ENCODE results near the gene HCAR3. TPM values are rescaled to one million over a fixed set of nuclear protein-coding genes. Genes with fewer than 3 reads are reported as not detected.
"Not testable (repeated sequence)": the region's sequence is repeated elsewhere in the genome, so short reads cannot be mapped to it uniquely, and the experiment has no call there.

The HCAR3 gene
- 0.41 TPM in 1 of 2 replicates, not detected in the other for total RNA-seq (ENCODE audit: low replicate concordance)

- H3K4me3 ChIP-seq (ENCODE audit: low read depth, low read length); DNase-seq (ENCODE audit: low read depth): not testable (repeated sequence)
Observed at GRCh38 chr12:122716658-122717057, at the start of gene HCAR3. HCAR3 (minus strand) TSS chr12:122716811; CDS start chr12:122716737, 74 bp downstream.

GRCh38 chr12:122757568-122757967, 41.0 kb upstream of the HCAR3 start:
- no peak overlapping the region for H3K4me3 ChIP-seq (ENCODE audit: low read depth, low read length)
- no peak for DNase-seq (ENCODE audit: low read depth)
- TF ChIP-seq CTCF (IDR thresholded peaks at IDR 0.05; ENCODE audit: insufficient read depth, low read length), result no peak

- no peak for TF ChIP-seq CTCF (IDR thresholded peaks at IDR 0.05; ENCODE audit: insufficient read depth, low read length)
- H3K4me3 ChIP-seq (ENCODE audit: low read depth, low read length), result no peak overlapping the region
- DNase-seq (ENCODE audit: low read depth), result no peak
Observed at GRCh38 chr12:122754790-122755189, 38.2 kb upstream of the HCAR3 start.

DNA sequence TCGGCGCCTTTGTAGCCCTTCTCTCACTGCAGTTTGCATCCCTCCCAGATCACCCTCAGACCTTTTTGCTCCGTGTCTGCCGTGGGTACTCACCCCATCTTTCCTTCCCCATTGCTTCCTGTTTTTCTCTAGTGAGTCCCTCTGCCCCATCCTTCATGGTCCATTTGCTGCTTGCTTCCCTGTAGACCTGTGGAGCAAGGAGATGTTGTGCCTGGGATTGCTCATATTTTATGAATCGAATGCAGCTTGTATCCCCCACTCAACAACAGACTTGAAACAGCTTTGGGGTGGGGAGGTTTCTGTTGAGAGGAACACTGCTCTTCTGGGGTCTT, 36.7 kb upstream of the HCAR3 start:
- TF ChIP-seq CTCF (IDR thresholded peaks at IDR 0.05; ENCODE audit: insufficient read depth, low read length), result no peak
- DNase-seq (ENCODE audit: low read depth), result no peak

GRCh38 chr12:122752464-122753318, 36.1 kb upstream of the HCAR3 start, which contains the start of gene DENR:
DENR (plus strand) TSS chr12:122752824; CDS start chr12:122753702, 878 bp downstream.
- TF ChIP-seq CTCF (IDR thresholded peaks at IDR 0.05; ENCODE audit: insufficient read depth, low read length), result peak; percentile 84
- peak; percentile 94 for DNase-seq (ENCODE audit: low read depth)
- H3K4me3 ChIP-seq (ENCODE audit: low read depth, low read length), result peak within 1 kb of the TSS; percentile 98

More for the DNA sequence above, 36.7 kb upstream of the HCAR3 start:
- peak overlapping the region; percentile 98 for H3K4me3 ChIP-seq (ENCODE audit: low read depth, low read length)

DNA sequence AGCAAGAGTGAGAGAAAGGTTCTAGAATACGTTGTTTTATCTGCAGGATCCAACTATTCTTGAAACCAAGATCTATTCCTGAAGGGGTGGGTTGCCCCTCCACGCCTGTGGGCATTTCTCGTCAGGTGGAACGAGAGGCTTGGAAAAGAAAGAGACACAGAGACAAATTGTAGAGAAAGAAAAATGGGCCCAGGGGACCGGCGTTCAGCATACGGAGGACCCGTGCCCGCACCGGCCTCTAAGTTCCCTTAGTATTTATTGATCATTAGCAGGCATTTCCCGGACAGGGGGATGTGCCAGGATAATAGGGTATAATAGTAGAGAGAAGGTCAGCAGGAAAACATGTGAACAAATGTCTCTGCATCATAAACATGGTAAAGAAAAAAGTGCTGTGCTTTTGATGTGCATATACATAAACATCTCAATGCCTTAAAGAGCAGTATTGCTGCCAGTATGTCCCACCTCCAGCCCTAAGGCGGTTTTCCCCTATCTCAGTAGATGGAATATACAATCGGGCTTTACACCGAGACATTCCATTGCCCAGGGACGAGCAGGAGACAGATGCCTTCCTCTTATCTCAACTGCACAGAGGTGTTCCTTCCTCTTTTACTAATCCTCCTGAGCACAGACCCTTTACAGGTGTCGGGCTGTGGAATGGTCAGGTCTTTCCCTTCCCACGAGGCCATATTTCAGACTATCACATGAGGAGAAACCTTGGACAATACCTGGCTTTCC, 34.3 kb upstream of the HCAR3 start:
- not testable (repeated sequence) for H3K4me3 ChIP-seq (ENCODE audit: low read depth, low read length); DNase-seq (ENCODE audit: low read depth)

DNA sequence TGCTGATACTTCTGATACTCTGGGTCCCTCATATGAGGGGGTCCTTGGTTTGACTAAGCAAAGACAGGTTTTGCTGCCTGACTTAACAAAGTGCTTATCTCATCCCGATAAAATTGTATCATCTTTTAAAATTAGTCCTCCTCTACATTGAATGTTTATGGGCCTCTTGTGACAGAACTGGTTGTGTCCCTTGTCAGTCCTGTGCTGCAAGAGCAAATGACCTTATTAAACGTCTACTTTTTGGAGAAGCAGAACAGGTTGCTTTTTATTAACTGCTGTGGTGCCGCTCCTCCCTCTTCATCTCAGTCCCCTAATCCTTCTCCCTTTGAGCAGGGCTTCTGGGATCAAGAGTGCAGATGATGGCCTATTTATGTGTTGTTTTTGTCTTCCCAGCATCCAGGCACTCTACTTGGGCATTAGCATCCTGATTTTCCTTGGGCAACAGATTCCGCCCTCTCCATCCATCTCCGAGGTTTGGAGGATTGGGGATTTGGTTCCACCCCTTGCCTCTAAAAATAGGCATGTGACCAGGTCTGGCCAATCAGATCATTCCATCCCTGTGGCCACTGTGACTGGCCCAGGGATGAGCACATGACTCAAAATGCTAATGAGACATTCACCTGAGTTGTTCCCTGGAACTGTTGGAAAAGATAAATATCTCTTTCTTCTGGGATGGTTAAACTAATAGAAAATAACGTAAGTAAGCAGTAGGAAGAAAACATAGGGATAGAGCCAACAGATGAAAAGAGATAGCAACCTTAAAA, 33.1 kb upstream of the HCAR3 start:
- DNase-seq (ENCODE audit: low read depth), result no peak
- no peak overlapping the region for H3K4me3 ChIP-seq (ENCODE audit: low read depth, low read length)
- TF ChIP-seq CTCF (IDR thresholded peaks at IDR 0.05; ENCODE audit: insufficient read depth, low read length), result no peak

Measured in fibroblast of the aortic adventitia (primary cell).